ENCODE results near the gene C2.

DNA sequence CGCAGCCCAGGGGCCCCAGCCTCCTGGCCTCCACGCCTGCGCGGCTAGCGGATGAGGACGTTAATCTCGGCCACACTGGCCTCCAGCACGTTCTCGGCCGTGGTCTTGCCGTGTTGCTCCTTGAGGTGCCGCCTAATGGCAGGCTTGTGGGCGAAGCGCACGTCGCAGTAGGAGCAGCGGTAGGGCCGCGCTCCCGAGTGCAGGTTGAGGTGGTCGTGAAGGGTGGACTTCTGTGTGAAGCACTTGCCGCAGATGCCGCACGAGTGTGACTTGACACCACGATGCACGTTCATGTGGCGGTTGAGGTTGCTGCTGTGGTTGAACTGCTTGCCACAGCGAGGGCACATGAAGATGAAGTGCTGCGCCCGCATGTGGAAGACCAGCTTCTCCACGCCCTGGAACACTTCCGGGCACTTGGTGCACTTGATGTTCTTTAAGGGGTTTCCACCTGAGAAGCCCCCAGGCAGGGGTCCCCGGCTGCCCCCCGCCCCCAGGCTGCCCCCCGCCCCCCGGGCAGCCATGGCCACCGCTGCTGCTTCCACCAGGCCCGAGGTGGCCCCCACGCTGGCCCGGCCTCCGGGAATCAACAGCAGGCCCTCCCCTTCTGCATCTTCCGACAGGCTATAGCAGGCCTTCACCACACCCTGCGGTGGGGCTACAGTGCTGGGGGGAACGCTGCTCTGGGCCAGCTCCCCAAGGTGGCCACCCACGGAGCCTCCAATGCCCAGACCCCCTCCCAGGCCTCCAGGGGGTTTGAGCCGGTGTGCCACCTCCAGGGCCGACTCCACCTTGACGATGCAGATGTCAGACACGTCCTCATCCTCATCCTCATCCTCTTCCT lies 27.4 kb upstream of the C2 start:
- no peak for TF ChIP-seq POLR2A (IDR thresholded peaks at IDR 0.05; ENCODE audit: extremely low read depth, insufficient read length)
- TF ChIP-seq, protein P1, sequence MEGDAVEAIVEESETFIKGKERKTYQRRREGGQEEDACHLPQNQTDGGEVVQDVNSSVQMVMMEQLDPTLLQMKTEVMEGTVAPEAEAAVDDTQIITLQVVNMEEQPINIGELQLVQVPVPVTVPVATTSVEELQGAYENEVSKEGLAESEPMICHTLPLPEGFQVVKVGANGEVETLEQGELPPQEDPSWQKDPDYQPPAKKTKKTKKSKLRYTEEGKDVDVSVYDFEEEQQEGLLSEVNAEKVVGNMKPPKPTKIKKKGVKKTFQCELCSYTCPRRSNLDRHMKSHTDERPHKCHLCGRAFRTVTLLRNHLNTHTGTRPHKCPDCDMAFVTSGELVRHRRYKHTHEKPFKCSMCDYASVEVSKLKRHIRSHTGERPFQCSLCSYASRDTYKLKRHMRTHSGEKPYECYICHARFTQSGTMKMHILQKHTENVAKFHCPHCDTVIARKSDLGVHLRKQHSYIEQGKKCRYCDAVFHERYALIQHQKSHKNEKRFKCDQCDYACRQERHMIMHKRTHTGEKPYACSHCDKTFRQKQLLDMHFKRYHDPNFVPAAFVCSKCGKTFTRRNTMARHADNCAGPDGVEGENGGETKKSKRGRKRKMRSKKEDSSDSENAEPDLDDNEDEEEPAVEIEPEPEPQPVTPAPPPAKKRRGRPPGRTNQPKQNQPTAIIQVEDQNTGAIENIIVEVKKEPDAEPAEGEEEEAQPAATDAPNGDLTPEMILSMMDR (IDR thresholded peaks at IDR 0.05; ENCODE audit: low read depth, low read length): no peak
